Skeletal muscle tissue (tissue), 4 donors: ENCODE data around the gene MAGI2. TPM values are rescaled to one million over a fixed set of nuclear protein-coding genes. Genes with fewer than 3 reads are reported as not detected.

Source experiments
- H3K27ac ChIP-seq: one replicate; pipeline ENCODE4 v1.7.0; 2013; ENCODE audit warnings: mild to moderate bottlenecking, low read depth, low read length, inconsistent platforms
- H3K27me3 ChIP-seq, 3 donors: one replicate each; pipeline ENCODE4 v1.7.0; 2013; ENCODE audit warnings: low read length in 3 of 3; ENCODE audit not compliant: control insufficient read depth in 3 of 3, insufficient read depth in 3 of 3
- H3K36me3 ChIP-seq, 3 donors: one replicate each; pipeline ENCODE4 v1.7.0; 2013; ENCODE audit warnings: low read length in 3 of 3; ENCODE audit not compliant: control insufficient read depth in 3 of 3, insufficient read depth in 3 of 3
- H3K4me1 ChIP-seq, 3 donors: one replicate each; pipeline ENCODE4 v1.7.0; 2013; ENCODE audit warnings: low read length in 3 of 3, mild to moderate bottlenecking in 3 of 3; ENCODE audit not compliant: control insufficient read depth in 3 of 3, insufficient read depth in 3 of 3
- H3K4me3 ChIP-seq, 3 donors: one replicate each; pipeline ENCODE4 v1.7.0; 2013; ENCODE audit warnings: low read length in 3 of 3
- H3K9ac ChIP-seq, 3 donors: one replicate each; pipeline ENCODE4 v1.7.0; 2013; ENCODE audit warnings: low read length in 3 of 3, mild to moderate bottlenecking in 3 of 3, moderate library complexity in 2 of 3, low read depth in 1 of 3
- H3K9me3 ChIP-seq, 3 donors: one replicate each; pipeline ENCODE4 v1.7.0; 2013; ENCODE audit warnings: low read length in 3 of 3; ENCODE audit not compliant: control insufficient read depth in 3 of 3
- total RNA-seq: library from RNA; depleted of rRNA; stranded (reverse); fragments of >200 nt; gene quantifications from one replicate; pipeline ENCODE4 v1.2.3, GENCODE V29; 2014
- donor health status: Osteomylitis.

MAGI2 gene
- total RNA-seq, 1 donor from 2014 or later = 4.2 TPM

DNA sequence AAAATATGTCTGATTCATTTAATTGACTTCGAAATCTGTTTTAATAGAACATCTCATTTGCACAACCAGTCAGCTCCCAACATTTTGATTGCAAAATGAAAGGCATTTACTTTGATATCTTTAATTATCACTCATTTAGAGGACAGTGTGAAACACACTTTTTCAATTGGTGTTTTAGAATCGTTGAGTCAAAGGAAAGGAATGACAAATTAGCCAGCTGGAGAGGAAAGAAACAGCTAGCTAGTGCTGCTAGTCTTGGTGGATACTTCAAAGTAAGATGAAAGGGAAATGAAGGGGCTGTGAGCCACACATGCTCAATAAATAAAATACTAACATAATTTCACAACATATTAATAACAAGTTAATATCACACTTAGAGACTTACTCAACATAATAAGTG, 1084.7 kb downstream of the MAGI2 start:
- Histone ChIP-seq H3K27ac (no peak overlapping the region), H3K9me3 (no peaks in the 10 kb centered on the region), H3K27me3 (no peaks in the 10 kb centered on the region), H3K4me3 (no peak overlapping the region), H3K4me1 (no peaks in the 10 kb centered on the region), H3K9ac (no peak overlapping the region), H3K36me3 (no peaks in the 10 kb centered on the region)

DNA sequence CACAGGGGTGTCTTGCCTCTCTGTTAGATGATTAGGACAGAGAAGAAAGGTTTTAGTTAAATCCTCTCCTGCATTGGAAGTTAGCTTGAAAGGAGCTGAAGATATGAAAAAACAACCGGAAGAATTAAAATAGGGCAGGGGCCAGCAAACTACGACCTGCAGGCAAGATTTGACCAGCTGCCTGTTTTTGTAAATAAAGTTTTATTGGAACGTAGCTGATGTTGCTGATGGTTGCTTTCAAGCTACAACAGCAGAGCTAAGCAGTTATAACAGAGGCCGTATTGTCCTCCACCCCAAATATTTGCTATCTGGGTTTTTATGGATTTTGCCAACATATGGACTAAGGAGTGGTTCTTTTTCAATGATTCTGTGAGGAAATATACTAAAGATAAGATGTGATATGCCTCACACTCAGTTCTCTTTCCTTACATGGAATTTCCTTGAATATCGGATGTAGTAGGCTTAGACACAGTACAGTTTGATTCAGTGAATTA, 1086.1 kb downstream of the MAGI2 start:
- Histone ChIP-seq H3K27ac (no peak overlapping the region), H3K36me3 (no peaks in the 10 kb centered on the region), H3K4me1 (no peaks in the 10 kb centered on the region), H3K9me3 (no peaks in the 10 kb centered on the region), H3K27me3 (no peaks in the 10 kb centered on the region), H3K4me3 (no peak overlapping the region), H3K9ac (no peak overlapping the region)

DNA sequence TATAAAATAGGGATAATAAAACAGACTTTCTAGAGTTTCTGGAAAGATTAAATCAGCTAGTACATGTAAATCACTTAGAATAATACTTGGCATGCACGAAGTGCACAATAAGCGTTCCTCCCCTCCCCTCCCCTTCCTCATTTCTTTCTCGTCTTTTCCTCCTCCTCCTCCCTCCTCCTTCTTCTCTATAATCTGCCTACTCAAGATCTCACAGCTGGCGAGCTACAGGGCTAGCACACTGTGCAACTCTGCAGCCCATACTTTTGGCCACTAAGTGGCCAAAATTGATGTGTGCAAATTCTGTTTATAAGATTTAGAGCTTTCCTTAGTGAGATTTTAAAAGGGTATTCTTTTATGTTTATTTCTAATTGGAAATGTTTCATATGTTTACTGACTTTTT, 1089.6 kb downstream of the MAGI2 start:
- H3K4me1 ChIP-seq = no peaks in the 10 kb centered on the region
- no peak overlapping the region for H3K27ac ChIP-seq
- no peak overlapping the region for H3K9ac ChIP-seq
- H3K9me3 ChIP-seq = no peaks in the 10 kb centered on the region
- no peaks in the 10 kb centered on the region for H3K36me3 ChIP-seq
- no peaks in the 10 kb centered on the region for H3K27me3 ChIP-seq
- H3K4me3 ChIP-seq = no peak overlapping the region

DNA sequence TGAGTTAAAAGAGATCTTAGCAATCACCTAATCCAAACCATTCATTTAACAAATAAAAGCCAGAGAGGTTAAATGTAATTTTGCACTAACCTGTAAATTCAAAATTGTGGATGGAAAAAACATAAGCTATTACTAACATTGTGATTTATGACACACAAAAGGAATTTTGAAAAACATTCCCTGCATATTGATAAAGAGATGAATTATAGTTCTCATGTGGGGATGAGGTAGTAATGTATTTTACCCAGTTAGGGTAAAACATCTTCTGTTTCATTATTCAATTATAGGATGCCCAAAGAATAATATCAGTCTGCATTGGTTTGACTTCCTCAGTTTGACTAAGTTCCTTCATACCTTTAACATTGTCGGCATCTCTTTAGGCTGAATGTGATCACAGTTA, 1093.6 kb downstream of the MAGI2 start:
- Histone ChIP-seq H3K27me3 (no peaks in the 10 kb centered on the region), H3K9me3 (no peaks in the 10 kb centered on the region), H3K4me1 (no peaks in the 10 kb centered on the region), H3K9ac (no peak overlapping the region), H3K36me3 (no peaks in the 10 kb centered on the region), H3K27ac (no peak overlapping the region), H3K4me3 (no peak overlapping the region)

DNA sequence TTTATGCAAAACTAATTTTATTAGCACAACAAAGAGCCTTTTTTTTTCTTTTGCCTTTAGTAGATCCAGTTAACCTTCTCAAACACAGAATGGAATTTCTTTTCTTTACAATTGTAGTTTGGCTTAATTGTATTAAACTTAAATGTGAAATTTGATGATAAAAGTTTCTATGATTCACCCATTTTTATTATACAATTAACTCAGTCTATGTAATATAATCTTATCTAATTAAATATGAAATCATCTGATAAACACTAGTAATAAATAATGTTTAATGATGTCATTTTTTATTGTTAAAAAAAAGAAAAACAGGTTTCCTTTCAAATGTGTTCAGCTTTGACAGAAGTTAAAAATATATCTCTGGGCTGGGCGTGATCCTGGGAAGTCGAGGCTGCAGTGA, 1095.8 kb downstream of the MAGI2 start:
- Histone ChIP-seq H3K27ac (no peak overlapping the region), H3K4me1 (no peaks in the 10 kb centered on the region), H3K9me3 (no peaks in the 10 kb centered on the region), H3K27me3 (no peaks in the 10 kb centered on the region), H3K4me3 (no peak overlapping the region), H3K36me3 (no peaks in the 10 kb centered on the region), H3K9ac (no peak overlapping the region)

DNA sequence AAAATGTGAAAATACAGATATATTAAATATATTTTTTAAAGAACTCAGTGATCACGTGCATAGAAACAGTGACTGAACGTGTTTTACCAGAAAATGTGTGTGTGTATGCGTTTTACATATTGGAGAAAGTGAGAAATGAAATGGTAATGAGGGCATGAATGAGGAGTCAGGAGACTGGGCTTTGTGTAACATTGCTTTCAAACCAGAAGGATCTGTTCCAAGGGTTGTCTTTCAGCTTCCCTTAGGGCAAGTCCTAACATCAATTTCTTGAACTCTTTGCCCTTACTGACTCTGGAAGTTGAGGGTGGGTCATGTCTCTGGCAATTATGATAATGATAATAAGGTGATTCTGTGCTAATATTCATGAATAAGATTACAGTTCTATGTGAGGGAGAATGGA, 1097.6 kb downstream of the MAGI2 start:
- Histone ChIP-seq H3K9ac (no peak overlapping the region), H3K36me3 (no peaks in the 10 kb centered on the region), H3K9me3 (no peaks in the 10 kb centered on the region), H3K27me3 (no peaks in the 10 kb centered on the region), H3K4me3 (no peak overlapping the region), H3K4me1 (no peaks in the 10 kb centered on the region), H3K27ac (no peak overlapping the region)

DNA sequence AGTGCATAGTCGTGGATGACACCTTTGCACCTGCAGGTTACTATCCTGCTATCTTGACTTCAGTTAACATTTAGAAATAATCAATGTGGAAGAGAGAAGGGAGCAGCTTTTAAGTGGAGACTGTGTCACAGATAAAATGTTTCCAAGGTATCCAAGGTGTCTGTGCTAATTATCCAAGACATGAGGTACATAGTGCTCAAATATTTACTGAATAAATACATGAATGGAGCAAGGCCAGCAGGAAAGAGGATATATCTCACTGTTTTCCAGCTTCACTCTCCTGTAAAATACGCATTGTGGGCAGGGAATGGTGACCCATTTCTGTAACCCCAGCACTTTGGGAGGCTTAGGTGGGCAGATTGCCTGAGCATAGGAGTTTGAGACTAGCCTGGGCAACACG, 1102.5 kb downstream of the MAGI2 start:
- no peaks in the 10 kb centered on the region for H3K9me3 ChIP-seq
- no peak overlapping the region for H3K9ac ChIP-seq
- H3K27ac ChIP-seq = no peak overlapping the region
- H3K4me1 ChIP-seq = no peaks in the 10 kb centered on the region
- H3K36me3 ChIP-seq = no peaks in the 10 kb centered on the region
- H3K27me3 ChIP-seq = no peaks in the 10 kb centered on the region
- no peak overlapping the region for H3K4me3 ChIP-seq

DNA sequence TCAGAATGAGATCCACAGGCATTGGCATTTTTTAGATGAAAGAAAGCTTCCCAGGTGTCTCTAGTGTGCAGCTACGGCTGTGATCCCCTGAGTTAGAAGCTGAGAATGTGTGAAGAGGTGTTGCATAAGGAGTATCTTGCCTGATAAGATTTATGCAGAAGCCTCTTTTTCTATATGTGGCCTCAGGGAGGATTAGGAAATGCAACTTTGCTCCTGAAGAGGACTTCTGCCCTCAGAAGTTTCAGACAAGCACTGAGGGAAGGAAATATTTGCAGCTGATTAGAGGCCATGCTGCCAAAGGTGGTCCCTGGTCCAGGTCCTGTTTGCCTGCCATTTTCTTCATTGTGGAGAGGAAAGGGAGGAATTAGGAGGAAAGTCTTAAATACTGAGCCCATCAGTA, 1103.1 kb downstream of the MAGI2 start:
- Histone ChIP-seq H3K36me3 (no peaks in the 10 kb centered on the region), H3K9ac (no peak overlapping the region), H3K27ac (no peak overlapping the region), H3K4me1 (no peaks in the 10 kb centered on the region), H3K9me3 (no peaks in the 10 kb centered on the region), H3K4me3 (no peak overlapping the region), H3K27me3 (no peaks in the 10 kb centered on the region)

DNA sequence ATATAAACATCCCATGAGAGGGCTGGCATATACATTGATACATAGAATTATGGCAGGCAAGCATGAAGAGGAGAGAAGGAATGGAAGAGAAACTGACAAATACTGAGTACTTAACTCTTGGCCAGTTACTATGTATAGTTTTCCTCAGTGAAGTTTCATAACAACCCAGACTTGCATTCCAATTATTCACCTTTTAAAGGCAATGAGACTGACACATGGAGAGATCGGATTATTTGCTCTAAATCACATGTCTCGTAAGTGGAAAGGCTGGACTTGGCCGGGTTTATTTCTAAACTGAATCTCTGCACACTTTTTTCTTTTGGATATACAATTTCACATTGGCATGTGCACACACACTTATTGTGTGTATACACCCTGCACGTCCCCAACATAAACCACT, 1106.6 kb downstream of the MAGI2 start:
- H3K27me3 ChIP-seq = no peaks in the 10 kb centered on the region
- no peaks in the 10 kb centered on the region for H3K36me3 ChIP-seq
- H3K9ac ChIP-seq = no peak overlapping the region
- H3K4me3 ChIP-seq = no peak overlapping the region
- H3K27ac ChIP-seq = no peak overlapping the region
- no peaks in the 10 kb centered on the region for H3K9me3 ChIP-seq
- no peaks in the 10 kb centered on the region for H3K4me1 ChIP-seq

DNA sequence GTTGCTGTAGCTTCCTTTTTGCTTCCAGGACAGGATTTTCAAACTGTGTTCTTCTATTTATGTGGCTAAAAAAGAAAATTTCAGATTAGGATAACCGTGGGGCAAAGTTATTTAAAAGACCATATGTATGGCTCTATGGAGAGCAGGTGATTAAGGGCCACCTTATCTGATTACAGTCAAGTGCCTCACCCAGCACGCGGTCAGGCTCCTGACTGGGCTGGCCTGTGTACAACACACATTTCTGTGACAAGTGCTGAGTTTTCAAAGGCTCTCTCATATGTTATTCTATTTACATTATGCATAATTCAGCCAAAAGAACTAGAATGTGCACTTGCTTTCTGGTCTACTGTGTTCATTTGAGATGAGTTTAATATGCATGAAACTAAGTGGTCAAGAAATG, 1107.5 kb downstream of the MAGI2 start:
- H3K27me3 ChIP-seq = no peaks in the 10 kb centered on the region
- no peaks in the 10 kb centered on the region for H3K36me3 ChIP-seq
- H3K4me3 ChIP-seq = no peak overlapping the region
- H3K9ac ChIP-seq = no peak overlapping the region
- H3K9me3 ChIP-seq = no peaks in the 10 kb centered on the region
- no peaks in the 10 kb centered on the region for H3K4me1 ChIP-seq
- no peak overlapping the region for H3K27ac ChIP-seq
